Epithelial cell of proximal tubule (primary cell): ENCODE measurements around the gene CEP63. TPM values are rescaled to one million over a fixed set of nuclear protein-coding genes. Genes with fewer than 3 reads are reported as not detected.

ENCODE experiments used
- DNase-seq: peaks from one replicate; pipeline ENCODE4 v3.0.0-alpha.2; 2011; ENCODE audit warnings: low read depth
- H3K4me3 ChIP-seq: 2 replicates; pipeline ENCODE4 v1.5.1; 2011; ENCODE audit warnings: low read depth, mild to moderate bottlenecking, low read length
- total RNA-seq: library from RNA; depleted of rRNA; stranded (reverse); fragments of >200 nt; gene quantifications from 2 replicates; pipeline ENCODE4 v1.2.3, GENCODE V29; 2015
- TF ChIP-seq, protein P1 (sequence below): conservative IDR thresholded peaks from 2 replicates; pipeline ENCODE4 v1.5.1; 2012; ENCODE audit warnings: low read depth, mild to moderate bottlenecking, low read length

Gene CEP63
- total RNA-seq, 1 donor from 2014 or later = 21.4 TPM

DNA sequence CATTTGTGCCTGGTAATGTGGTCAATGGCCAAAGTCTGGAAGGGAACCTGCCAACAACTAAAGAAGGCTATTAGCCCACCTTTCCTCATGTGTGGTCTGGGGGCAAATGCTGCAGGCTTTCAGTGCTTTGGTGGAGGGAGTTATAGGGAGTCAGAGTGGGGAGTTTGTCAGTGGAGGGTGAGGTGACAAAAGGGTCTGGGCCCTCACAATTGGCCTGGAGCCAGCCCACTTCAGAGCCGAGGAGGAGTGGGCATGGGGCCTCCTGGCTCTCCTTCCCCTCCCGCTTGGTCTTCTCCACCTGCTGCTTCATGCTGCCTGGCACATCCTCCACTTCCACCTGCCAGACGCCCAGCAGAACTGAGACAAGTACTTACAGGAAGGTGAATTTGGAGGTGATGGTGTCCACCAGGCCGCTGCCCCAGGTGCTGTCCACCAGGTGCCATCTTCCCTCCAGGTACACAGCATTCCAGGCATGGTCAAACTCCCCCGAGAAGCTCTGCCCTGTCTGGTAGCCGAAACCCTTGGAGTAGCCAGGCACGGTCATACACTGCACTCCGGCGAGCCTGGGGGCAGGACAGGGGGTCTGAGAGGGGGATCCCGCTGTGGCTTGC is 124.1 kb downstream of the CEP63 start:
- H3K4me3 ChIP-seq = no peak overlapping the region
- TF ChIP-seq, protein P1, sequence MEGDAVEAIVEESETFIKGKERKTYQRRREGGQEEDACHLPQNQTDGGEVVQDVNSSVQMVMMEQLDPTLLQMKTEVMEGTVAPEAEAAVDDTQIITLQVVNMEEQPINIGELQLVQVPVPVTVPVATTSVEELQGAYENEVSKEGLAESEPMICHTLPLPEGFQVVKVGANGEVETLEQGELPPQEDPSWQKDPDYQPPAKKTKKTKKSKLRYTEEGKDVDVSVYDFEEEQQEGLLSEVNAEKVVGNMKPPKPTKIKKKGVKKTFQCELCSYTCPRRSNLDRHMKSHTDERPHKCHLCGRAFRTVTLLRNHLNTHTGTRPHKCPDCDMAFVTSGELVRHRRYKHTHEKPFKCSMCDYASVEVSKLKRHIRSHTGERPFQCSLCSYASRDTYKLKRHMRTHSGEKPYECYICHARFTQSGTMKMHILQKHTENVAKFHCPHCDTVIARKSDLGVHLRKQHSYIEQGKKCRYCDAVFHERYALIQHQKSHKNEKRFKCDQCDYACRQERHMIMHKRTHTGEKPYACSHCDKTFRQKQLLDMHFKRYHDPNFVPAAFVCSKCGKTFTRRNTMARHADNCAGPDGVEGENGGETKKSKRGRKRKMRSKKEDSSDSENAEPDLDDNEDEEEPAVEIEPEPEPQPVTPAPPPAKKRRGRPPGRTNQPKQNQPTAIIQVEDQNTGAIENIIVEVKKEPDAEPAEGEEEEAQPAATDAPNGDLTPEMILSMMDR = no peak
- DNase-seq = no peak

DNA sequence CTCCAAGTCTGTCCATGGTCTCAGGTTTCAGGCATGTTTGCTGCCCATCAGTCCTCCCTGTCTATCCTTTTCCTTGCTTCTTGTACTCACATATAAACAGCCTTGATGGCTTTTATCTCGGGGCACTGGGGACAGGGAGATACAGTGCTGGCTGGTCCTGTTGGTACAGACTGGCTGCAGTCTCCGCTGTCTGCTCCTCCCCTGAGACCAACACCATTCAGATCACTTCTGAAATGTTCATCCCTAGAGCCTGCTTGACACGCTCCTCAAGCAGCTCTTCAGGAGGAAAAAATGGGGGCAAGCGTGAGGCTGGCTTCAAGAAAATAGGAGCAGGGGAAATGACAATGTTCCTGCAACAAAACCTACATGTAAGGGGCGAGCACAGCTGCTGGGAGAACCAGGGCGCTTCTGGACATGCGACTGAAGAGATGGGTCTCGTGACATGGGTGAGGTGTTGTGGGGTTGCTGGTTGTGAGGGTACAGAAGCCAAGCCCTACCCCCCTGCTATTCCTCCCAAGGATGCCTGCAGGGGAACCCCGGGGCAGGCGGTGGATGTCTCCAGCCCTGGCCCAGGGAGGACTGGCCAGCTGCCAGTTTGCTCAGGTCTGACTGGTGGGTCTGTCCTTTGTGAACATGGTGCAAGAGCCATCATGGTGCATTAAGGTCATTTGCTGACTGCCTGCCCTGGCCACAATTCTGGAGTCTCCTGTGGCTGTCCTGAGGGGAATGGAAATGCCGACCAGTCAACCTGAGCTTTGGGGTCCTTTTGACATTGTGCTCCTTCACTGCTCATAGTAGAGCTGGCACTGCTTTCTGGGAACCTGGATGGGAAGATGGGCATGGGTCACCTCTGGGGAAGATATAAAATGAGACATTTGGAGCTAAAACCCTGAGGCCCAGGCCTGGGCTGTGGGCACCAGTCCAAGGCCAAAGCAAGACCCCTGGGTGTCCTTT is 124.9 kb downstream of the CEP63 start:
- H3K4me3 ChIP-seq = no peak overlapping the region
- DNase-seq = no peak
- TF ChIP-seq, protein P1 = no peak

DNA sequence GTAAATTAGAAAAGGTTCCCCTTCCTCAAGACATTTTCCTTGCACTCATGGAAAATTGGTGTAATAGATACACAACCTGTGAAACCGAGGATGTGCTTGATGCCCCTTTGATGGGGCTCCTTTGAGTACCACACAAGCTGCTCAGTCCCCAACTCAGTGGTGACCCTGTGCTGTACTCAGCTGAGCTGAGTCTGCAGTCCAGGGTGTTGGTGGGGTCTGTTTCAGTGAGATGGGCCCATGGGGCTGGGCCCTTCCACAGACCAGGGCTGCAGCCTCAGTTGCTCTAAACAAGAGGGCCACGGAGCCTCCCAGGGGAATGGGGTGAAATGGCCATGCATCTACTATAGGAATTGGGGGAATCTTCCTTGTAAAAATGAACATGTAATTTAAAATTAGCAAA is 125.7 kb downstream of the CEP63 start:
- no peak for DNase-seq
- H3K4me3 ChIP-seq = no peak overlapping the region
- TF ChIP-seq, protein P1 = no peak

DNA sequence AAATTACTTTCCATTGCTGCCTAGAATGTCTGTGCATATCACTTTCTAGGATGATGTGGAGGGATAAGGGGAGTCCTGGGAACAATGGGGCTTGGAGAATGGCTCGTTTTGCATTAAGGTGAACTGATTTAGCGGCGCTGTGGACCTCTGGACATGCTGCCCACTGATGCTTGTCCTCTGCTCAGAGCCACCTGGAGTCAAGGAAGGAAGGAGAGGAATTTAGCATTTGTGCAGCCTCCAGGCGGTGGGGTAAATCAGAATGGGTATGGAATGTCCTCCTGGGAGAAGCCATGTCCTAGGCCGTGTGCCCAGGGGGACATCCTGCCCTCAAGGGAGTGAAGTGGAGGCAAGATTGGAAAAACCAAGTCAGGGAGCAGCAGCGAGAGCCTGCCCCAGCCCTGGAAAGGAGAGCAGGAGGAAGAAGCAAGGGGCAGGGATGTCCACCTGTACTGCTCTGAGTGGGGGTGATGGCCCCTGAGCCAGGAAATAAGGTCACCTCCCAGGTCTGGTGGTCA is 127.2 kb downstream of the CEP63 start:
- no peak for DNase-seq
- no peak overlapping the region for H3K4me3 ChIP-seq
- TF ChIP-seq, protein P1 = no peak

DNA sequence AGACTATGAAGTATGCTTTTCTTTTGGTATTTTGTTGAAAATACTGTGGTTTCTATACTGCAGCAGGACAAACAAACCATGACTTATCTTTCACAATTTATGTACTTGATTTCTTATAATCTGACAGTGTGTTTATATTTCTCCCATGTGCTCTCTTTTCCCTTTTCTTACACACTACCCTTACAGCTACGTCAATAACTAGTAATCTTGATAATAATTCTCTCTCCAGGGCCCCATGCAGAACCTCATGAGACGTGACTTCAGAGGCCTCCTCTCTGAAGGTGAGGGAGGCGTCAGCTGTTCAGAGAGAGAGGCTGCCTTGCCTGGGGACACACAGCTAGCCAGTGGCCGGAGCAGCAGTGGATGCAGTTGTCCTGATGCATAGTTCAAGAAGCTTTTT is 129.1 kb downstream of the CEP63 start:
- DNase-seq = no peak
- no peak overlapping the region for H3K4me3 ChIP-seq
- TF ChIP-seq, protein P1 = no peak

DNA sequence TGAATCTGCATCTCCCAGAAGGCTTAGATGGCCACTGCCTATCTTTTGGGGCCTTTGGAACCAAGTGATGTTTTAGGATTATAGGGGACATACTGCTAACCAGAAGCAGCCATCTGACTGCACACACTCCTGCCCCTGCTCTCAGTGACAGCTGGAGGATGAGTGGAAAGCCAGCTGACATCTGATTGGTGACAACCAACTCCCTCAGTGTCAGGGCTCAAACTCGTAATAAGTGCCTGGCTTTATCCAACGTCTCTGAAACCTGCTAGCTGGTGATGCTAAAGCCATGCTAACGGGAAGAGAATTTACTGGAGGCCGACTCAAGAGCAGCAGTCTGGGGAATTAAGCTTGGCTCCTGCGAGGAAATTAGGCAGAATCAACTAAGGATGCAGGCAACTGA is 129.9 kb downstream of the CEP63 start:
- no peak for DNase-seq
- TF ChIP-seq, protein P1 = no peak

More for the DNA sequence above, 129.9 kb downstream of the CEP63 start:
- H3K4me3 ChIP-seq = no peak overlapping the region
